GM12878 (cell line): ENCODE data around the gene MYPN. TPM values are rescaled to one million over a fixed set of nuclear protein-coding genes. Genes with fewer than 3 reads are reported as not detected.
"Not testable (repeated sequence)": the region's sequence is repeated elsewhere in the genome, so short reads cannot be mapped to it uniquely, and the experiment has no call there.

Source experiments
- ATAC-seq: fragments of 200-7000 bp; cut with Tn5 transposase; 3 replicates; pipeline ENCODE4 v1.9.1; 2020; ENCODE audit warnings: mild to moderate bottlenecking, moderate library complexity
- BruUV-seq: library from RNA; stranded (reverse); fragments of 400-500 nt; replicated peaks from 2 replicates; lab custom pipeline; 2021; lab: Mats Ljungman, UMichigan
- CTCF ChIA-PET: fragments of 300-600 bp; sonication (Branson Sonifier 250); formaldehyde crosslinking; extraction: SDS; loops from one replicate; lab custom pipeline; 2021; ENCODE audit warnings: inconsistent platforms; lab: Yijun Ruan, JAX
- POLR2A ChIA-PET: fragments of 350-600 bp; formaldehyde crosslinking; extraction: SDS; loops from one replicate; lab custom pipeline; 2021; ENCODE audit warnings: inconsistent platforms; lab: Charles Lee
- RAD21 ChIA-PET: fragments of 300-600 bp; sonication (Branson Sonifier 250); formaldehyde crosslinking; loops from one replicate; lab custom pipeline; 2023; ENCODE audit warnings: antibody characterized with exemption; ENCODE audit not compliant: unreplicated experiment; lab: Charles Lee
- SMC1A ChIA-PET: fragments of 300-600 bp; sonication (Branson Sonifier 250); formaldehyde crosslinking; loops from one replicate; lab custom pipeline; 2023; ENCODE audit not compliant: unreplicated experiment, uncharacterized antibody; lab: Charles Lee
- DNase-seq: peaks from one replicate; pipeline ENCODE4 v3.0.0-alpha.2; 2011; ENCODE audit warnings: low read depth, low spot score
- FAIRE-seq: peaks from 3 replicates; lab custom pipeline; 2011; peaks lifted over from hg19 to GRCh38; lab: Jason Lieb, UNC
- H2AFZ ChIP-seq: 2 replicates; pipeline ENCODE4 v1.6.0; 2011; ENCODE audit warnings: low read depth, low read length, control low read depth; ENCODE audit not compliant: control insufficient read depth
- H3K27ac ChIP-seq: 2 replicates; pipeline ENCODE4 v1.5.1; 2011; ENCODE audit warnings: control low read depth; ENCODE audit not compliant: control insufficient read depth, insufficient read depth
- H3K27me3 ChIP-seq, 2 experiments: replicated peaks in 1 of 2; 2 replicates each; pipeline versions ENCODE4 v1.6.0 to v1.6.1; 2011; ENCODE audit warnings: low read length in 1 of 2; ENCODE audit not compliant: control insufficient read depth in 2 of 2, insufficient read depth in 2 of 2
- H3K36me3 ChIP-seq, 2 experiments: 2 replicates each; pipeline ENCODE4 v1.5.1; 2011; ENCODE audit warnings: low read length in 1 of 2; ENCODE audit not compliant: control insufficient read depth in 2 of 2, insufficient read depth in 2 of 2
- H3K4me1 ChIP-seq: 2 replicates; pipeline ENCODE4 v1.6.1; 2011; ENCODE audit warnings: mild to moderate bottlenecking, low read length, moderate library complexity, mixed read lengths; ENCODE audit not compliant: control insufficient read depth, insufficient read depth
- H3K4me2 ChIP-seq: 2 replicates; pipeline ENCODE4 v1.6.0; 2011; ENCODE audit warnings: control low read depth; ENCODE audit not compliant: control insufficient read depth, insufficient read depth
- H3K4me3 ChIP-seq: fragments of 200-600 bp; sonication (generic); 2 replicates; pipeline ENCODE4 v1.5.1; 2016
- H3K79me2 ChIP-seq: 2 replicates; pipeline ENCODE4 v1.6.0; 2011; ENCODE audit warnings: low read length; ENCODE audit not compliant: control insufficient read depth, insufficient read depth
- H3K9ac ChIP-seq: 2 replicates; pipeline ENCODE4 v1.8.0; 2011; ENCODE audit warnings: low read length, control low read depth, mixed read lengths; ENCODE audit not compliant: control insufficient read depth, insufficient read depth
- H3K9me3 ChIP-seq: replicated peaks from 3 replicates; pipeline ENCODE4 v1.5.1; 2011; ENCODE audit warnings: mild to moderate bottlenecking, low read length; ENCODE audit not compliant: control insufficient read depth, insufficient read depth
- H4K20me1 ChIP-seq: 2 replicates; pipeline ENCODE4 v1.6.0; 2011; ENCODE audit not compliant: control insufficient read depth, insufficient read depth
- CBX5 ChIP-seq: sonication (generic); IDR thresholded peaks from 2 replicates; pipeline ENCODE4 v1.6.1; 2016; ENCODE audit warnings: low read depth, moderate library complexity, mild to moderate bottlenecking, inconsistent platforms
- FOXK2 ChIP-seq: fragments of 450-650 bp; IDR thresholded peaks from 2 replicates; pipeline ENCODE4 v1.6.1; 2017; ENCODE audit warnings: mild to moderate bottlenecking, moderate library complexity
- HDAC2 ChIP-seq: fragments of 200-600 bp; sonication (generic); IDR thresholded peaks from 2 replicates; pipeline ENCODE4 v1.6.1; 2017
- PAX8 ChIP-seq: fragments of 450-650 bp; IDR thresholded peaks from 2 replicates; pipeline ENCODE4 v1.6.1; 2017; ENCODE audit warnings: mild to moderate bottlenecking, moderate library complexity
- POLR2A ChIP-seq: IDR thresholded peaks from 2 replicates; pipeline ENCODE4 v1.6.1; 2011; ENCODE audit warnings: low read depth, mild to moderate bottlenecking, low read length
- SKIL ChIP-seq: fragments of 450-650 bp; IDR thresholded peaks from 2 replicates; pipeline ENCODE4 v1.6.1; 2017; ENCODE audit warnings: mild to moderate bottlenecking, low read depth, inconsistent platforms; ENCODE audit not compliant: poor library complexity, severe bottlenecking
- STAT3 ChIP-seq: IDR thresholded peaks from 2 replicates; pipeline ENCODE4 v1.6.1; 2011; ENCODE audit warnings: low read depth, low read length, improper control_type of control experiment
- YBX1 ChIP-seq: fragments of 450-650 bp; IDR thresholded peaks from 2 replicates; pipeline ENCODE4 v1.6.1; 2016; ENCODE audit warnings: antibody characterized with exemption
- ZNF217 ChIP-seq: fragments of 450-650 bp; IDR thresholded peaks from 2 replicates; pipeline ENCODE4 v1.6.1; 2017; ENCODE audit warnings: antibody characterized with exemption, mild to moderate bottlenecking
- WGBS: methylation state at CpG from one replicate; pipeline ENCODE4 v1.1.6; 2016; ENCODE audit warnings: low lambda C conversion rate; ENCODE audit not compliant: insufficient replicate concordance, insufficient coverage; ENCODE audit errors: missing lambda C conversion rate; 5-methylcytosine and 5-hydroxymethylcytosine counted together
- in situ Hi-C: fragments of 300-500 bp; cut with MboI; formaldehyde crosslinking; loops from 9 replicates; pipeline ENCODE4 v1.14.3; 2018; ENCODE audit warnings: mixed read lengths
- intact Hi-C: fragments of 100-400 bp; cut with micrococcal nuclease; formaldehyde crosslinking; loops from one replicate; pipeline ENCODE4 v1.14.2; 2022; ENCODE audit not compliant: unreplicated experiment
- polyA plus RNA-seq, 11 experiments: library from polyadenylated mRNA; depleted of rRNA in 4 of 11; unstranded in 6 of 11; stranded (reverse) in 5 of 11; fragments of >200 nt; fragmentation: Nextera tagmentation in 4 of 11; fragmentation: Illumina TruSeq in 1 of 11; extraction: Ambion mirVana in 4 of 11; extraction: Trizol in 1 of 11; gene quantifications; 1 replicate in 1 of 11; 2 replicates in 10 of 11; pipeline versions ENCODE4 v1.2.1 to v1.2.3, GENCODE V29; 2011 to 2016; ENCODE audit warnings: inconsistent platforms in 2 of 11, missing spikeins in 2 of 11, low read depth in 1 of 11
- total RNA-seq, 4 experiments: library from RNA; depleted of rRNA in 3 of 4; stranded (reverse); fragments of >200 nt in 3 of 4; fragmentation: Illumina TruSeq in 1 of 4; extraction: Trizol in 1 of 4; gene quantifications; 2 replicates each; pipeline versions ENCODE4 v1.2.1 to v1.2.3, GENCODE V29; 2013 to 2021
- TF ChIP-seq, protein P1 (sequence below): IDR thresholded peaks from 2 replicates; pipeline ENCODE4 v1.6.1; 2011; ENCODE audit warnings: low read depth, mild to moderate bottlenecking, low read length, moderate library complexity, borderline replicate concordance; ENCODE audit errors: extremely low read depth

MYPN gene
- total and polyA plus RNA-seq, 10 of the 15 experiments (the other 5 are each of a cell fraction or from before 2014, with no cell fraction given): 0.01 to 0.02 TPM; not detected in 8

DNA sequence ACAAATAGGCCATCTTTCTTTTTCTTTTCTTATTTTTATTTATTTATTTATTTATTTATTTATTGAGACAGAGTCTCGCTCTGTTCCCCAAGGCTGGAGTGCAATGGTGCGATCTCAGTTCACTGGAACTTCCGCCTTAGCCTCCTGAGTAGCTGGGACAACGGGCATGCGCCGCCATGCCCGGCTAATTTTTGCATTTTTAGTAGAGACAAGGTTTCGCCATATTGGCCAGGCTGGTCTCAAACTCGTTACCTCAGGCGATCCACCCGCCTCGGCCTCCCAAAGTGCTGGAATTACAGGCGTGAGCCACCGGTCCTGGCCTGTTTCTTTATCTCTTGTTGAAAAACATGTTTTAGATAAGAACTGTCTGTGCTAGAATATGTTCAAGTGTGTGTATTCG is 33.2 kb upstream of the MYPN start:
- CTCF ChIA-PET: interaction anchor here (1.2 to 1.6 kb wide), 2 partner anchors 80 to 287 kb away, joined by 3 to 9 read pairs; no protein-coding TSS in a partner anchor
- H3K9ac ChIP-seq, H3K4me1 ChIP-seq, H3K36me3 ChIP-seq, H3K27ac ChIP-seq, H3K27me3 ChIP-seq, H4K20me1 ChIP-seq, H3K9me3 ChIP-seq, FAIRE-seq, H2AFZ ChIP-seq, in situ Hi-C loops, BruUV-seq, ATAC-seq, H3K4me2 ChIP-seq, H3K4me3 ChIP-seq, DNase-seq: not testable (repeated sequence)
- RAD21 ChIA-PET: interaction anchor here (0.6 to 1.0 kb wide), 2 partner anchors 192 to 227 kb away, joined by 3 to 4 read pairs; no protein-coding TSS in a partner anchor
- H3K79me2 ChIP-seq: peaks cover 39% of the 10 kb centered on the region
- intact Hi-C loops: loop anchor here (10.0 kb wide), 2 partner anchors 191 to 221 kb away; partner anchors contain the start of gene SIRT1
- POLR2A ChIA-PET: interaction anchor here (1.2 kb wide), 1 partner anchor 50 kb away, joined by 8 read pairs; no protein-coding TSS in a partner anchor
- SMC1A ChIA-PET: interaction anchor here (1.0 kb wide), 1 partner anchor 288 kb away, joined by 3 read pairs; no protein-coding TSS in a partner anchor
- WGBS: over 99% methylated on average over 15 of the region's 15 CpGs

DNA sequence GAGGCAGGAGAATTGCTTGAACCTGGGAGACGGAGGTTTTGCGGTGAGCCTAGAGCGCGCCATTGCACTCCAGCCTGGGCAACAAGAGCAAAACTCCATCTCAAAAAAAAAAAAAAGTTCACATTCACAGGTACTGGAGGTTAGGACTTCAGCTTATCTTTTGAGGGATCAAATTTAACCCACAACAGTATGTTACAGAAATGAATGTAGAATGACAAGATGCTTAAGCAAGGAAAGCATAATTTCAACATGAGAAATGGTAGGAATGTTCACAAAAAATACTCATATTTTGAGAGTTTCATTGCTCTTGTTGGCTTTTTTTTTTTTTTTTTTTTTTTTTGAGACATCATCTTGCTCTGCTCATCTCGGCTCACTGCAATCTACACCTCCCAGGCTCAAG is 32.3 kb upstream of the MYPN start:
- Histone ChIP-seq H3K27me3 (no peaks in the 10 kb centered on the region; a peak in 1 of 4 replicates), H2AFZ (no peak overlapping the region), H3K36me3 (no peaks in the 10 kb centered on the region), H3K79me2 (peaks cover 30% of the 10 kb centered on the region), H3K4me3 (no peak overlapping the region), H3K4me1 (0 out of 2 replicates have a peak, but pooled peaks cover 3% of the 10 kb centered on the region), H4K20me1 (no peaks in the 10 kb centered on the region), H3K9me3 (no peaks in the 10 kb centered on the region), H3K4me2 (no peak overlapping the region), H3K9ac (no peak overlapping the region), H3K27ac (no peak overlapping the region)
- ChIA-PET RAD21 (no interaction called here), POLR2A (no interaction called here), CTCF (interaction anchor here (0.6 to 2.0 kb wide), 5 partner anchors 14 to 288 kb away, joined by 3 to 6 read pairs (median 4); no protein-coding TSS in a partner anchor), SMC1A (no interaction called here)
- DNase-seq (no peak), FAIRE-seq (no peak), ATAC-seq (no peak)
- BruUV-seq: no TSS peak
- TF ChIP-seq YBX1: no peak
- no peak for TF ChIP-seq POLR2A
- no peak for TF ChIP-seq PAX8
- TF ChIP-seq, protein P1, sequence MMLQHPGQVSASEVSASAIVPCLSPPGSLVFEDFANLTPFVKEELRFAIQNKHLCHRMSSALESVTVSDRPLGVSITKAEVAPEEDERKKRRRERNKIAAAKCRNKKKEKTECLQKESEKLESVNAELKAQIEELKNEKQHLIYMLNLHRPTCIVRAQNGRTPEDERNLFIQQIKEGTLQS: no peak
- no peak for TF ChIP-seq SKIL
- TF ChIP-seq STAT3: no peak
- TF ChIP-seq ZNF217: no peak
- TF ChIP-seq FOXK2: no peak
- TF ChIP-seq CBX5: no peak
- TF ChIP-seq HDAC2: no peak
- 96% methylated on average over 5 of the region's 5 CpGs for WGBS
- intact Hi-C loops: loop anchor here (10.0 kb wide), 2 partner anchors 192 to 222 kb away; partner anchors contain the start of gene SIRT1
- in situ Hi-C loops: no loop called here
